ENCODE results near the gene PARP4.
A peak's percentile ranks its signal among the peaks of the same experiment; 100 is the strongest.
"Not testable (repeated sequence)": the region's sequence is repeated elsewhere in the genome, so short reads cannot be mapped to it uniquely, and the experiment has no call there.

Gene PARP4
- 27.6 to 179 reads per million in 2 experiments for total RNA-seq

DNA sequence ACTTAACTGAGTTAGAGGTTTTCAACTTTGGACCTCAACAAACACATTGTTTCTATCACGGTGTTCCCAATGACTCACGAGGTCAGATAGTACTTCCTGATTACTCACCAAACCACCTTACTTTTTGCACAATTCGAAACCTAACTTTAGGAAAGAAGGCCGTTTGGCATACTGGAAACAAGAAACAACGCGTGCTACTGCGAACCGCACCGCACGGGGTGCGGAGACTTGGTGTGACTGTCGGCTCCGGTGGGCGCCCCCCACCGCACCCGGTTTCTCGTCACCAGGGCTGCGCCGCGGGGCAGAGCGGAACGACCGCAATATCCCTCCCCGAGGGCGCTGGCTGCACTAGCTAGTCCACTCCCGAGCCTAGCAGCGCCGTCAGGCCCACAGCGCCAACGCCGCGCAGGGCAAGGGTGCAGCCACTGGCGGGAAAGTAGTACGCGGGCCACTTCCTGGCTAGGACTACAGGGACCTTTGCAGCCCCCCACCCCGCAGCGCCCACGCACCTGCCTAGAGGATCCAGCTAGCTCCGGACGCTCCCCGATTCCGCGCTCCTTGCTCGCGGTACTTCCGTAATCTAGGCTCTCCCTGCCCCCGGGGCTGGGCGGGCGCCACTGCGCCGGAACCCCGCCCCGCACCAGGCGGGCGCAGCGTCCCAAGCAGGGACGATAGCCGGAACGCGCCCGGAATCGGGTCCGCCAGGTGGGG lies at the start of gene PARP4:
Gene PARP4 (minus strand): TSS at position 582 of the 711 bp plus-strand sequence. CDS start 9,002 bp downstream, outside the sequence.
- peak; percentile 49 for DNase-seq (ENCODE audit: low read depth)

DNA sequence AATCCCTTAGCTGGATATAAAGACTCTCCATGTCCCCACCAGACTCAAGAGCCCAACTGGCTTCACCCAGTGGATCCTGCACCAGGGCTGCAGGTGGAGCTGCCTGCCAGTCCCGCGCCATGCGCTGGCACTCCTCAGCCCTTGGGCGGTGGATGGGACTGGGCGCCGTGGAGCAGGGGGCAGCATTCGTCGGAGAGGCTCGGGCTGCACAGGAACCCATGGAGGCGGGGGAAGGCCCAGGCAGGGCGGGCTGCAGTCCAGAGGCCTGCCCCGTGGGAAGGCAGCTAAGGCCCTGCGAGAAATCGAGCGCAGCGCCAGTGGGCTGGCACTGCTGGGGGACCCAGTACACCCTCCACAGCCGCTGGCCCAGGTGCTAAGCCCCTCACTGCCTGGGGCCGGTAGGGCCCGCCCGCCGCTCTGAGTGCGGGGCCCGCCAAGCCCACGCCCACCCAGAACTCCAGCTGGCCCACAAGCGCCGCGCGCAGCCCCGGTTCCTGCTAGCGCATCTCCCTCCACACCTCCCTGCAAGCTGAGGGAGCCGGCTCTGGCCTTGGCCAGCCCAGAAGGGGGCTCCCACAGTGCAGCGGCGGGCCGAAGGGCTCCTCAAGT lies 48.1 kb upstream of the PARP4 start:
- DNase-seq (ENCODE audit: low read depth), result not testable (repeated sequence)

DNA sequence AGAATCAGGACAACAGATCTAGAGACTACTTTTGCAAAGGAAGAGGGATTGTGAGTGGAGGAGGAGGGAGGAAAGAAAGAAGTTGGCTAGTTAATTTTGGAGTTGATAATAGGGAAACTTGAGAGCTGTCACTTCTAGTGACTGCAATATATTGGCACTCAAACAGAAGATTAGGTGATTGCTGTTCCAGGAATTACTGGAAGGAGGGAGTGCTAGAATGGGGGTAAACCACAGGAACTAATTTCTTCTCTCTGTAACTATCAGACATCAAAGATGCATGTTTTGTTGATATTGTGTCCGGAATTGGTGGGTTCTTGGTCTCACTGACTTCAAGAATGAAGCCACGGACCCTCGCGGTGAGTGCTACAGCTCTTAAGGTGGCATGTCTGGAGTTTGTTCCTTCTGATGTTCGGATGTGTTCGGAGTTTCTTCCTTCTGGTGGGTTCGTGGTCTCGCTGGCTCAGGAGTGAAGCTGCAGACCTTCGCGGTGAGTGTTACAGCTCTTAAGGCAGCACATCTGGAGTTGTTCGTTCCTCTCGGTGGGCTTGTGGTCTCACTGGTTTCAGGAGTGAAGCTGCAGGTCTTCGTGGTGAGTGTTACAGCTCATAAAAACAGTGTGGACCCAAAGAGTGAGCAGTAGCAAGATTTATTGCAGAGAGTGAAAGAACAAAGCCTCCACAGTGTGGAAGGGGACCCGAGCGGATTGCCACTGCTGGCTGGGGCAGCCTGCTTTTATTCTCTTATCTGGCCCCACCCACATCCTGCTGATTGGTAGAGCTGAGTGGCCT lies 47.0 kb upstream of the PARP4 start:
- not testable (repeated sequence) for DNase-seq (ENCODE audit: low read depth)

DNA sequence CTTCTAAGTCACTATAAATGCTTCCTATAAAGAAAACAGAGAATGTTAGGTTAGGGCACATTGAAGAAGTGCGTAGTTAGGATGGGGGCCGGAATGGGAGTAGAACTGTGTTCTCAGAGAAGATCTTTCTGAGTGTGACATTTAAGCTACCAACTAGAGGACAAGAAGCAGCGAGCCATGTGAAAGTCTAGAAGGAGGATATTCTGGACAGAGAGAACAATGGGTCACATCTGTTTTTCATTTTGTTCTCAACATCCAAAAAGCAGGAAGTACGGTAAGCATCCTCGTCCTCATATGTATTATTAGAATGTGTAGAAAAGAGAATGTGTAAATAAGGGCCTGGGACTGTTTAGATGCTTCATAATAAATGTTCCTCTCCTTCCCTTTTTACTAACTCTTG lies 44.5 kb upstream of the PARP4 start:
- no peak for DNase-seq (ENCODE audit: low read depth)

DNA sequence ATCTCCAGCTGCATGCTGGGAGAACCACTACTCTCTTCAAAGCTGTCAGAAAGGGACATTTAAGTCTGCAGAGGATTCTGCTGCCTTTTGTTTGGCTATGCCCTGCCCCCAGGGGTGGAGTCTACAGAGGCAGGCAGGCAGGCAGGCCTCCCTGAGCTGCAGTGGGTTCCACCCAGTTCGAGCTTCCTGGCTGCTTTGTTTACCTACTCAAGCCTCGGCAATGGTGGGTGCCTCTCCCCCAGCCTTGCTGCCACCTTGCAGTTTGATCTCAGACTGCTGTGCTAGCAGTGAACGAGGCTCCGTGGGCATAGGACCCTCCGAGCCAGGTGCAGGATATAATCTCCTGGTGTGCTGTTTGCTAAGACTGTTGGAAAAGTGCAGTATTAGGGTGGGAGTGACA lies 41.3 kb upstream of the PARP4 start:
- not testable (repeated sequence) for DNase-seq (ENCODE audit: low read depth)

DNA sequence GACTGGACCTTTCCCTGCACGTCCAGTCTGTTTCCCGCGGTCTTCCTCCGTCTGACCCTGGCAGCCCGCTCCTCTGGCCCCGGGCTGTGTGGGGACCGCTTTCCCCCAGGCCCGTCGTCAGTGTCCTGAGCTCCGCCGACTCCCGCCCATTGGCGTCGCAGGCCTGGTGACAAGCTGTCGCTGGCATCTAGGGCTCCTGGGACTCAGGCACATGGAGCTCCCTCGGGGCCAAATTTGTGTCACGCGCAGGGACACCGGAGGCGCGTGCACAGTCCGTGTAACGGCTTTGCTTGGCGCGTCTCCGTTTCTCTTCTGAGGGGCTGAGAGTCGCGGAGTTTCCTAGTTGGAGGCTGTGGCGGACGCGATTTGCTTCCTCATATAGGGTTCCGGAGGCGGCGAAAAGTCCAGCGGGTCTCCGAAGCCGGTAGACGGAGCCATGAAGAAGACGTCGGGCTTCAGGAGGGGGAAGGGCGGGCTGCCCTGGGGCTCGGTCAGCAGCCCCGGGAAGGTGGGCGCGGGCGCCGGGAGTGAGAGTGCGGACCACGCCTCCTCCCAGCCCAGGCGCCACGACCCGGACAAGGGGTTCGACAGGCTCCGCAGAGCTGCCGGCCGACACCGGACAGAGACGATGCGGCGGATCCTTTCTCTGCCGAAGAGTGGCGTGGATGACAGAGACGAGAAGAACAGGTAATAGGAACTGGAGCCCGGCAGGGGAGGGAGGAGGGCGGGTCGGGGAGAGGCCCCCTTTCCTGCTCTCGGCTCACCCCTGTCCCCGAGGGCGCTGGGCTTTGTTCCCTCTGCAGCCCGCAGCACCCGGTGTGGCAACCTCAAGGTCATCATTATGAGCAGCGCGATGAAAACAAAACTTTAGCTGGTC lies 29.1 kb upstream of the PARP4 start:
- DNase-seq (ENCODE audit: low read depth), result not testable (repeated sequence)

DNA sequence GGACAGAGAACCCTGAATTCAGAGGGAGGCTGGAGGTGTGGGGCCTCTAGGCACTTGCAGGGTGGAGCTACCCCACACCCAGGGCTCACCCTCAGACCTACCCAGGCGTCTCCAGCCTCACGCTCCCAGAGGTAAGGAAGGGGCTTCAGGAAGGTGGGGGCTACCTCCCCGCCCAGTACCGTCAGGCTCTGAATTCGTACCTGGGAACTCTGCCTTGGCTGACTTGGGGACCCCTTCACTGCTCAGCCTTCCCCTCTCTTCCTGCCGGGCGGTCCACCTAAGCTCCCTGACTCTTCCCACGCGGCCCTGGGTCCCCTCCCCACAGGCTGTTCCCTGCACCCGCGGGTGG lies 28.5 kb upstream of the PARP4 start:
- DNase-seq (ENCODE audit: low read depth), result no peak

DNA sequence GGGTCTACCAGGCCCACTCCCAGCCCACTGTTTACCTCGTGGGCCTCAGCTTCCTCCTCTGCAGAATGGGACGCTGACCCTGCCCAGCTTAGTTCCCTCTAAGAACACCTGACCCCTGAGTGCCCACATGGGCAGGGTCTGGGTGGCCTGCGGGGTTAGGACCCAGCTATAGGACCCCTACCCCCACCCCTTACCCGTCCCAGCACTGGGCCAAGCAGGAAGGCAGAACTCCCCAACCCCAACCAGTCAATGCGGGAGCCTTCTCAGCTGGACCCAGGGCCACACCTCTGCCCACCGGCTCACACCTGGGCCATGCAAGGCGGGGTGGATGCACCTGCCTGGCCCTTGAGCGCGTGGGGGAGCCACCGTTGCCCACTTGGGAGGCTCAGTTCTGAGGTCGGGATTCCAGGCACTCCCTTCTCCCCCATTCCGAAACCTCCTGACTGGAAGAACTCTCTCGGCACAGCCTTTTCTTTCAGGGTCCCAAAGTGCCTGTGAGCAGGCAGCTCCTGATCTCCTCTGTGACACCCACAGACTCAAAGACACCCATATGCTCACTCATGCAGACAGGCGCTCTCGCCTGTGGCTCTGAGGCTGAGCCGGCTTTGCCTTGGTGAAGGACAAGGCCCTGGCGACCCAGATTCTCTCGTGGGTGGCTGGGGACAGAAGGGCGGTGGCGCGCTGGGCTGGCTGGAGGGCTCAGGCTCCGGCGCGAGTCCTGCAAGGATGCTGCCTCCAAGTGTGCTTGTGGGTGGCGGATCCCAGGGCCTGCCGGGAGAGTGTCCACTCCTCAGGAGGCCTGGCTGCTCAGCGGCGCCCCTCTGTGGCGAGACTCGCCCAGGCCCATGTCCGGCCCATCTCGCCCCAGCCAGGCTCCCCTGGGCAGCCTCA lies 27.9 kb upstream of the PARP4 start:
- DNase-seq (ENCODE audit: low read depth), result no peak

DNA sequence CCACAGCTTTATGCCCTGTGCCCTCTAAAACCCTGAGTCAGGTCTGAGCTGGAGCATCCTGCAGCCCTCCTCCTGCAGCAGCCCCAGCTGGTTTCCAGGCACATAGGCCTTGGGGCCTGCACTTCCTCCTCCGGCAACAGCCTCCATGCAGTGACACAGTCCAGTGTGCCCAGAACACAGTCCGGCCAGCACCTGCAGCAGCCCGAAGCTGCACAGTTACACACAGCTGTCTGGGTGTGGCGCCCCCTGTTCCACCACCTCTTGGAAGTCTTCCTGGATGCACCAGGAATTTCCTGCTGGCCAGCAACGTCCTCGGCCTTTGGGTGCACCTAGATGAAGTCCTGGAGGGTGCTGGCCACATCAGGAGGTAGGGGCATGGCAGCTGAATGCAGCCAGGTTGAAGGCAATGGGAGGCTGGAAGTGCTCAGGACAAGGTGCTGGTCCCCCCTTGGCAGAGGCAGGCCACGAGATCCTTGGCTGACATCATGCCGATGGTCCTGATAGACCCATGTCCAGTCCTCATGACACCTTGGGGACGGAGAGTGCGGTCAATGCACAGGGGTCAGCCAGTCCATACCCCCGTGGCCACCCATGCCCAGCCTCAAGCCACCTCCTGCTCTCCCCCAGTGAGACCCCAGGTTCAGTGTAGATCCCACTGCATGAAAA lies 27.1 kb upstream of the PARP4 start:
- DNase-seq (ENCODE audit: low read depth), result no peak

DNA sequence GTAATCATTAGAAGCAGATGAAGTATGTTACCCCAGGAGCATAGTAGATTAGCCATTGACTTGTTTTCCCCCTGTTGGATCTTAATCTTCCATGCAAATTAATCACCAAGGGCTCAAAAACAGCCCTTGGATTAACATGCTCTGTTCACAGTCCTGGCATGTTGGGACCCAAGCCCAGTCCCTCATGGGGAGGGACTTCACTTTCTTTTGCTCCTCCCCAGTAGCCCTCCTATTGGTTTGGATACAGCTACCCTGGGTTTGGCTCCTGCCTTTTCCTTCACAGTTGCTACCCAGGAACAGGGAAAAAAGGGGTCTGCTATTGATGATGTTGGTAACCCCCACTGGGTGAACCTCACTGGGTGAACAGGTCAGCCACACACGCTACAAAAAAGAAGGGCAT lies 16.9 kb upstream of the PARP4 start:
- no peak for DNase-seq (ENCODE audit: low read depth)

DNA sequence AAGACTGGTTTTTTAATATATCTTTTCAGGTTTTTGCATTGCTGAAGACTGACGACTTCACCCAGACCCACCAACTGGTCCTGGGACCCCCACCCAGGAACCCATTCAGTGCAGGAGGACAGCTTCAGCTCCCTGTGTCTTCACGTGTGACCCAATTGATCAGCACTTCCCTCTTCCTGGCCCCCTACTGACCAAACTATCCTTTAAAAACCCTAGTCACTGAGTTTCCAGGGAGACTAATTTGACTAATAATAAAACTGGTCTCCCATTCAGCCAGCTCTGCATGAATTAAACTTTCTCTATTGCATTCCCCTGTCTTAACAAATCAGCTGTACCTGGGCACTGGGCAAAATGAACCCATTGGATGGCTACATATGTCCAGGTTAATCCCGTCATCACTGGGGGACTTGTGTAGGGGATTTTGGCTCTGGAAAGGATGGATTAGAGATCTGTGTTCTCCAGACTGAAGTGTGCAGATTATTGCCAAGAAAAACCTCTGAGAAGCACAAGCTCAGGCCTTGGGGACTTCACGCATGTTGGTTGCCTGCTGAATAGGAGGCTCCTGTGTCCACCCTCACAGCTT lies 16.3 kb upstream of the PARP4 start:
- DNase-seq (ENCODE audit: low read depth), result no peak

DNA sequence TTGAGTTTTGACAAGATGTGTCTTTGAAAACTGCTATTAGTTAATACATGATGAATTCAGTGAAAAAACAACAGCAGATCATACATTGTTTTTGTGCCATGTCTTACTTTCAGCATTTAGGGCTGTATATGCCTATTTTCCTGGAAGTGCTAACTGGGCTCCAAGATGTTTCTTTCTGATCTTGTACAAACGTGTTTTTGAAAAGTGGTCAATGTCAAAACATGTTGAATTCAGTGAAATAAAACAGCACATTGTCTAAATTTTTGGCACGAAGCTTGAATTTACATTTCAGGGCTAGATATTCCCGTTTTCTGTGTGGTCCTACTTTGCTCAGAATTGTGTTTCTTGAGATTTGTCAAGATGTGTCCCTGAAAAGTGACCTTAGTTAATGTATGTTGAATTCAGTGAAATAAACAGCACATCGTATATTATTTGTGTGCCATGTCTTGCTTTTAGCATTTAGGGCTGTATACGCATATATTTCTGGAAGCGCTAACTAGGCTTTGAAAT lies 14.7 kb upstream of the PARP4 start:
- DNase-seq (ENCODE audit: low read depth), result no peak

DNA sequence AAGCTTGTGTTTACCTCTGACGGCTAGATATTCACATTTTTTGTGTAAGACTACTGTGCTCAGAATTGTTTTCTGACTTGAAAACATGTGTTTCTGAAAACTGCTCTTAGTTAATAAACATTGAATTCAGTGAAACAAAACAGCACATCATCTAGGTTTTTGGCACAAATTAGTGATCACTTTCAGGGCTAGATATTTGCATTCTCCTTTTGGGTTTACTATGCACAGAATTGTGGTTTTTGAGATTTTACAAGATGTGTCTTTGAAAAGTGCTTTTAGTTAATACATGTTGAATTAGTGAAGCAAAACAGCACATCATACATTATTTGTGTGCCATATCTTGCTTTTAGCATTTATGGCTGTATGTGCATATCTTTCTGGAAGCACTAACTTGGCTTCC lies 8.2 kb upstream of the PARP4 start:
- DNase-seq (ENCODE audit: low read depth), result no peak

DNA sequence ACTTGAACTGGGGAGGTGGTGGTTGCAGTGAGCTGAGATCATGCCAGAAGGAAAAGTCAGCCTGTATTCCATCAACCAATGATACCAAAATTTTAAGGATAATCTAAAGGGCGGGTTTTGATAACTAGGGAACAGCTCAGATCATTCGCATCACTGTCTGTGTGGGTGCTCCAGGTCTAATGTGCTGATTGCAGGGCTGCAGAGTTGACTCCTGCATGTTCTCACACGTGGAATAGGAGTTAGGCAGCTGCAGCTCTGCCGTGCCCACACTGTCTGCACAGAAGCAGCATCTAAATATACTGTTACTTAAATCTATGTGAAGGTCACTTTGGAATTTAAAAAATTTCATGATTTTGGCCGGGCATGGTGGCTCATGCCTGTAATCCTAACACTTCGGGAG lies 4.3 kb upstream of the PARP4 start:
- no peak for DNase-seq (ENCODE audit: low read depth)

DNA sequence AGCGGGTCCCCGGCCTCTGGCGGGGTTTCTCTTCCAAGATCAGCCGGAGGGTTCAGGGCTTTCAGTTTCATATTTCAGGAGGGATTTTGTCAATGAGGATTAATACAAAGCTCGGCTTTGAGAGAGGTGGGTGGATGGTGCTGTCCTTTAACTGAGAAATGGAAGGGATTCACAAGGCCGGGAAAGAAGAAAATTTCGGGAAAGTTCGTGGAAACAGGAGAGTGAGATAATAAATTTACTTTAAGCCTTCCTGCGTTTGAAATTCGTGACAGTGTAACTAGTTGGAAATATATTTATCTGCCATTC lies 283 bp upstream of the PARP4 start:
- no peak for DNase-seq (ENCODE audit: low read depth)

DNA sequence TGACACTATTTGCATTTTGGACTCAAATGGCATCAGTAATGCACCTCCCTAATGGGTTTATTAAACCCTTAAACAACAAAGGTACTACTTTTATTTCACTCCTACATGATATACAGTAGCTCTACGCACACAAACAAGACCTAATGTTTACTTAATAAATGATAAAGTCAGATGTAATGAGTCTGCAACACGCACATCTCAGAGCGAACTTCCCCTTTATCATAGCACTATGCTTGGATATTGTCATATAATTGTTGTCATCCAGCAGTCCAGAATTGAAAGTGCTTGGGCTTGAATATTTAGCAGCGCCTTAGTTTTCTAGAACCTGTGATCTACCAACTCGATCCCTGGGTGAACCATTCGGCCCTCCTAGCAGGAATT lies 772 bp downstream of the PARP4 start:
- no peak for DNase-seq (ENCODE audit: low read depth)

DNA sequence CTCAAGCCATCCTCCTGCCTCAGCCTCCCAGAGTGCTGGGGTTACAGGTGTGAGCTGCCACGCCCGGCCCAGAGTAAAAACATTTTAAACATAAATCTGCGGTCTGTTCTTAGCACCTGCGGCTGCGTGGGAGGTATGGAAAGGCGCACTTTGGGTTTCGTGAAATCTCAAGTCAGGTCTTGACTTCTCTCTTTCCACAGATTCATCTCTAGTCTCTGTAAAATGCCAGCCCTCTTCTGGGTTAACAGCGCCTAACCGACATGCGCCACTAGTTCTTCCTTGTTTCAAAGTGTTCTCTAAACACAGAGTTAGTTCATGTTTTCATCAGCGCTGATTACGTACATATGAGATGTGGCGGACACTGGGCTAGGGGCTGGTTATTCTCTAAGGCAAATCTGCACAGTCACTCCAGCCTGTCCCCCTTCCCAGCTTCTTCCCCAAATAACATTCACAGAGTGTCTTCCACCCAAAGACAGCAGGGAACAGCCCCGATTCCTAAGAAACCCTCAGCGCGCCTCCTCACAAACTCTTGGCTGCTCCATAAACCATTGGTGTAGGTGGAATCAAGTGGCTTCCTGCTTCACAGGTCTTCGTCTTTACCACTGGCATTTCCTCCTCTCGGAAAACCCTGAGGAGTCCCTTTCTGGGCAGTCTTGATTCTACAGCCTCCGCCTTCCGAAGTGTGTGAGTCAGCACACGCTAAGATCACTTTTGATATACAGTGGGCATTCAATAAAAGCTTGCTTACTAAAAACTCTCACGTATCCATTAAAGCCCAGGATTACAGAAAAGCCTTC lies 1.4 kb downstream of the PARP4 start:
- DNase-seq (ENCODE audit: low read depth), result no peak

DNA sequence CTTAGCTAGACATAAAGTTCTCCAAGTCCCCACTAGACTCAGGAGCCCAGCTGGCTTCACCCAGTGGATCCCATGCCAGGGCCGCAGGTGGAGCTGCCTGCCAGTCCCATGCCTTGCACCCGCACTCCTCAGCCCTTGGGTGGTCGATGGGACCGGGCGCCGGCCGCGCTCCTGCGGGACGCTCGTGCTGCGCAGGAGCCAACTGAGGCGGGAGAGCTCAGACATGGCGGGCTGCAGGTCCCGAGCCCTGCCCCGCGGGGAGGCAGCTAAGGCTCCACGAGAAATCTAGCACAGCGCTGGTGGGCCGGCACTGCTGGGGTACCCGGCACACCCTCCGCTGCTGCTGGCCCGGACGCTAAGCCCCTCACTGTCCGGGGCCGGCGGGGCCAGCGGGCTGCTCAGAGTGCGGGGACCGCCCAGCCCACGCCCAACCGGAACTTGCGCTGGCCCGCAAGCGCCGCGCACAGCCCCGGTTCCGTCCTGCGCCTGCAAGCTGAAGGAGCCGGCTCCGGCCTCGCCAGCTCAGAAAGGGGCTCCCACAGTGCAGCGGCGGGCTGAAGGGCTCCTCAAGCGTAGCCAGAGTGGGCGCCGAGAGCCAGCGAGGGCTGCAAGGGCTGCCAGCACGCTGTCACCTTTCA lies 5.8 kb downstream of the PARP4 start:
- no peak for DNase-seq (ENCODE audit: low read depth)

DNA sequence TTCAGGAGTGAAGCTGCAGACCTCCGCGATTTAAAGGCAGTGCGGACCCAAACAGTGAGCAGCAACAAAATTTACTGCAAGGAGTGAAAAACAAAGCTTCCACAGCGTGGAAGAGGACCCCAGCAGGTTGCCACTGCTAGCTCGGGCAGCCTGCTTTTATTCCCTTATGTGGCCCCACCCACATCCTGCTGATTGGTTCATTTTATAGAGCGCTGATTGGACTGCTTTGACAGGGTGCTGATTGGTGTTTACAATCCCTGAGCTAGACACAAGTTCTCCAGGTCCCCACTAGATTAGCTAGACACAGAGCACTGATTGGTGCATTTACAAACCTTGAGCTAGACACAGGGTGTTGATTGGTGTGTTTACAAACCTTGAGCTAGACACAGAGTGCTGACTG lies 6.3 kb downstream of the PARP4 start:
- not testable (repeated sequence) for DNase-seq (ENCODE audit: low read depth)
